Measurements from ENCODE around the gene DCLK2.

The DCLK2 gene

GRCh38 chr4:150280975-150281374 lies 202.7 kb downstream of the DCLK2 start:
- no peak for DNase-seq

GRCh38 chr4:150283689-150284088 lies 205.4 kb downstream of the DCLK2 start:
- no peak for DNase-seq

GRCh38 chr4:150286656-150287055 lies 208.4 kb downstream of the DCLK2 start:
- DNase-seq, result no peak

- DNase-seq, result no peak
Measured at GRCh38 chr4:150289198-150289597, 211.0 kb downstream of the DCLK2 start.

GRCh38 chr4:150289881-150290280 lies 211.6 kb downstream of the DCLK2 start:
- DNase-seq, result peak in 1 of 2 experiments; percentile 30

- DNase-seq, result peak in 1 of 2 experiments; percentile 28
Measured at GRCh38 chr4:150297861-150298474, 219.7 kb downstream of the DCLK2 start.

- no peak for DNase-seq
Measured at GRCh38 chr4:150299816-150300215, 221.6 kb downstream of the DCLK2 start.

GRCh38 chr4:150302553-150302952 lies 224.3 kb downstream of the DCLK2 start:
- no peak for DNase-seq

- no peak for DNase-seq
Measured at GRCh38 chr4:150305995-150306394, 227.8 kb downstream of the DCLK2 start.

GRCh38 chr4:150306719-150307118 lies 228.5 kb downstream of the DCLK2 start:
- DNase-seq, result no peak

Measured in NCI-H524 (cell line).